NCI-H1048 (cell line): Measurements from ENCODE around the gene LAMA3.

Experiments used
- DNase-seq: peaks from one replicate; lab custom pipeline; 2025; lab: John Stamatoyannopoulos, UW

The LAMA3 gene

DNA sequence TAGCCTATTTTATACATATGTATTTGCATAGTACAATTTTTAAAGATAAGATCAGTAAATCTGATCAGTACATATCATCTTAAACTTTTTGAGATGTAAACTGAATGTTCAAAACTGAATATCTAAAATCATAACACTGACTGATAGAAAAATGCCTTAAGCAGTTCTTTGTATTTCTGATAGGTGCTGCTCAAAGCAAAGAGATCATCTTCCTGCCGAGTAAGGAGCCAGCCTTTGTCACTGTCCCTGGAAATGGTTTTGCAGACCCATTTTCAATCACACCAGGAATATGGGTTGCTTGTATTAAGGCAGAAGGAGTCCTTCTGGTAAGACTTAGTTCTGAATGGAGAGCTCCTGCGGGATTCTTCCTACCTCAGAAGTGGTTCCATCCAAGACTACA is 135.0 kb downstream of the LAMA3 start:
- no peak for DNase-seq

DNA sequence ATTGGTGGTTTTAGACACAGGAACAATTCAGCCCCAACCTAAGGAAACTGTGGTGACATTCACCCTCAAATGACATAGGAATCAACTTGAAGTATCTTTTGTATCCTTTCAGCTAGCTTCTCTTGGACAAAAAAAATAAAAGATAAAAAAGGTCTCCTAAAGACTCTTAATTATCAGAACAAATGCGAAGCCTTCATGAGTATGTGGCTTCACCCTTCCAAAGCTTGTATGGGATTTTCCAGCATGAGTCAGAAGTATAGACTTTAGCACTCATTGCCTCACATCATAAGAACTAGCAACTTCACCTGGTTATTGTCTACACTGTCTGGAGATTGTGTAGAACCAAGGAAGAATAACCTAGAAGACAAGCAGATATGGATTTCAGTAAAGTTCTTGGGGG is 135.4 kb downstream of the LAMA3 start:
- no peak for DNase-seq

DNA sequence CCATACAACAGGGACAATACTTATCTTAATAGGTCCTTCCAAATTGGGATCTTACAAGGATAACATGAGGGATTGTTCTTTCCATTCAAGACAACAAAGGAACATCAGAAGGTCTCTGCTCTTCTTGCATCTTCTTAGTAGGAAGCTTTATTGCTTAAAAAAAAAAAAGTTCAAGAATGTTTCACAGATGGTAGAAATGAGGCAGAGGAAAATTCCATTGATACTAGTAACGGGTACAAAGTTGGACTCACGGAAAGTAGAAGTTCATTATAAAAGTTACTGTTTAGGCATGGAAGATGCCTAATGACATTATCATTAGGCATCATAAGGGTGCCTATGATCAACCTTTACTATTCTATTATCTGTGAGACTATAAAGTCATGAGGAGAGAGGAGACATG is 136.2 kb downstream of the LAMA3 start:
- no peak for DNase-seq

DNA sequence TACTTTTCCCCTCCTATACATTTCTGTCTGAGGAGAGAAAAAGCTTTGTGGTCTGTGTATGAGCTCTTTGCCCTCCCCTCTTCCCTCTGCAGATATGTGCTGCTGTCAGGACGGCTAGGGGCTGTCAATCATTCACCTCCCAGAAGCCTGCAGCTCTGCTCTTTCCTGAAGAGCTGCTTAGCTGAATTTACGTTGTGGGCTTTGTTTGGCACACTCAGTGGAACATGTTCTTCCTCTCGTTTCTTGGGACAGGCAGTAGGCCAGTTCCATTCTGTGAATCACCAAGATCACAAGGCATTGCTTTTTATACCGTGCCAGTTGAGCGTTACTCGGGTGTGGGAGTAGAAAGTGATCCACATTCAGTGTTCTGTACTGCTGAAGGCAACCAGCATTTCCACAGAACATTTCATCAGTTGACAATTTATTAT is 136.7 kb downstream of the LAMA3 start:
- DNase-seq = no peak

DNA sequence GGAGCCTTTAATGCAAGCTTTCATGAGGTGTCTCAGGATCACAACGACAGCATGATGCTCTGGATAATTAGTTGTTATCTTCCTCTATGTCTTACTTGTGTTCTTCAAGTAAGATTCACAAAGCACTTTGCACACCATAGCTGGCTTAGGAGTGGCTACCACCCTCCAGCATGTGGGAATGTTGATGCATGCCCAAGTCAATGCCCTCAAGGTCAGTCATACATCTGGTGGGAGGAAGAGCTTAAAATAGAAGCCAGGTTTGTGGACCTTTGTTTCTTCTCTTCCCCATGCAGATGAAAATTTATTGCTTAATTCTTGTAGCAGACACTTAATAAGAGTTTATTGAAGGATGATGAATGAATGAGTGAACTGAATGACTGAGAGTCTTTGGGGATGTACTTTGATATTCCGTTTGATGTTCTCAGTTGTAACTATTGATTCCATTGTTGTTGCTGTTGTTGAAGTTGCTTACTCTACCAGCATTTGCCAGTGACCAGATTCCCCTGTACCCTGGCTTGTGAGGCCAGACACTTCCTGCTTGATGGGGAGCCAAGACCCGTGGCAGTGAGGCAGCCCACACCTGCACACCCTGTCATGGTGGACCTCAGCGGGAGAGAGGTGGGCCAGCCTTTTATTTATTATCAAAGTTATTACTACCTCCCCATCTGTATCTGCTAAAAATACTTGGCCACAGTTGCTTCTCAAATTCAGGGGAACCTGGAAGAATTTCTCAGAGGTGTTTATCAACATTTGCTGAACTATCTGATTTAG is 137.8 kb downstream of the LAMA3 start:
- no peak for DNase-seq

DNA sequence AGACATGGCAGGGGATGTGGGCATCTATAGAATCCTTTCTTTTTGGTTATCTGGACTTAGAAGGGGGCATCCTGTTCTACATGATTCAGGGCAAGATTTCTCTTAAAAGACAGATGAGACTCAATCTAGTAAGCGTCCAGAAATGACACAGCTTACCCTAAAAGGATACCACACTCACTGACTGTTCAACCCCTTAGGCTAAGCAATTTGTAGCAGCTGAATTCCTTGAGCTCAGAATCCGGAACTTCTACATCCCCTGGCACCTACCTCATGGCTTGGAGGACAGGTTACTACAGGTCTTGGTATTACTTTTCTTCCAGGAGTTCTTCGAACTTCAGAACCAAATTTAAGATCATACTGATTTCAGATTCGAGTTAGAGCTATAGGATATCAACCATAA is 138.4 kb downstream of the LAMA3 start:
- no peak for DNase-seq

DNA sequence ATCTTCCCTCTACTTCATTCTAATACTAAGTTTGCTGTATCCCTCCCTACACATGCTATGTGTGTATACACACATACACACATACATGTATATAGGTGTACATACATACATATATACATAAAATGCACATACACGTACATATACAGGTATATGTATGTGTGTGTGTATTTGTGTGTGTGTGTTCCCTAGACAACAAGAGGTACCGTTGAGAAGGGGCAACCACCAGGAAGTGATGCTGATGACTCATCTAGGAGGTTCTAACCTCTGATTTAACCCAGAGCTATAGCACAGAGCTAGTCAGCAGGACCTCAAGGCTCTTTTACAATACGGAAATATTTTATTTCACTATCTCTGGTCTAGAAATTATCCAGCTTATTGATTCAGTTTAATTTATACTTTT is 139.2 kb downstream of the LAMA3 start:
- no peak for DNase-seq

DNA sequence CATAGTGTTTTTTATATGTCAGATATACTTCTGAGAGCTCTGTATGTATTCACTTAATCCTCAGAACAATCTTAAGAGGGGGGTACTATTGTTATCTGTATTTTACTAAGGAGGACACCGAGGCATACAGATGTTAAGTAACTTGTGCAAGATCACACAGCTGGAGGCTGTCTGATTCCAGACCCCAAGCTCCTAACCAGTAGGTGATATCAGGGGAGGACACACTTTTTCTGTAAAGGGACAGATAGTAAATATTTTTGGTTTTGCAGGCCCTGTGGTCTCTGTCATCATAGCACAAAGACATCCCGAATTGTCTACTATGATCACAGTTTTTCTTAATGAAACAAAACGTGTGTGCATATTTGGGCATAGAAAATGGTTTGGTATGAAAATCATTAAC is 143.7 kb downstream of the LAMA3 start:
- DNase-seq = no peak

DNA sequence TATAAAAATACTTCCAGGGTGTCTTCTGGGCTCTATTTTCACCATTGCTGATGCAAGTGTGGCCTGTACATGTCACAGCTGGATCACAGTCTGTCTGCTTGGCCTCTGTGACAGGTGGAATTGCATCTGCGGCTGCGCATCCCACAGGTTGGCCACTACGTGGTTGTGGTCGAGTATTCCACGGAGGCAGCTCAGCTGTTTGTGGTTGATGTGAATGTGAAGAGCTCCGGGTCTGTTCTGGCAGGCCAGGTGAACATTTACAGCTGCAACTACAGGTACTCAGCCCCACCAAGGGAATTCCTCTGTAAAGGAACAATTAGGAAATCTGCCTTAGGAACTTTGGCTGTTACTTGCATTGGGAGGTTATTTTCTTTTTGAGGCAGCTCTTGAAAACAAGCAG is 144.5 kb downstream of the LAMA3 start:
- no peak for DNase-seq

DNA sequence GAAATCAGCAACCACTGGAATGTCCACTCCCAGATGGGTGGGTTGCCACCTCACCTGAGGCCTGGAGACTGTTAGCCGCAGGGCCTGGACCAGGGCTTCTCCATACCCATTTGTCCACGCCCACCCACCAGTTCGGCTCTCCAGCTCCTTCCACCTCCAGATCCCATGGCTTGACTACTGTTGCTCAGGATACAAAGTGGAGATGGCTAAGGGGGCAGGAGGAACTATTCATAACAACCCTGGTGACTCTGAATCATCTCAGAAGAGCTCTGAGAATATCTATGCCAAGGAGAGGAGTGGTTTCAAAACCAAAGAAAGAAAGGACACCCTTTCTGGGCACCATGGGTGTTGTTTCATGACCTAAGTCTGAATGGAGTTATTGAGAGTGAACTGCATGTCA is 145.8 kb downstream of the LAMA3 start:
- DNase-seq = no peak

DNA sequence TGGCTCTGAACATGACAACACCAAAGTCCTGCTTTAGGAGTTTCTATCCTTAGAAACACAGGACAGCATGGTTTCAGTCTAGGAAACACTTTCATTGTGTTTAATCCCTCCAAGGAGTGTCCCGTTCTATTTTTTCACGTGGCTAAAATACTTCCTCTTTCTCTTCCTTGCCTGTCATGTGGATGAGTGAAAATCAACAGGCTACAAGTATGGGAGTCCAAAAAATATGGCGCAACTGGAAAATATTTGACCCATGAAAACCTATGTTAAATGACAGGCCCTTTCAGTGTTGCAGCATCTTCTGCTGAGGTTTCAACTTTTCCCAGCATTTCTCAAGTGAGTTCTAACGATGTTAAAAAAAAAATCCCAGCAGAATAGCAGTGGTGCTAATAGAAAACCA is 146.3 kb downstream of the LAMA3 start:
- DNase-seq = no peak

DNA sequence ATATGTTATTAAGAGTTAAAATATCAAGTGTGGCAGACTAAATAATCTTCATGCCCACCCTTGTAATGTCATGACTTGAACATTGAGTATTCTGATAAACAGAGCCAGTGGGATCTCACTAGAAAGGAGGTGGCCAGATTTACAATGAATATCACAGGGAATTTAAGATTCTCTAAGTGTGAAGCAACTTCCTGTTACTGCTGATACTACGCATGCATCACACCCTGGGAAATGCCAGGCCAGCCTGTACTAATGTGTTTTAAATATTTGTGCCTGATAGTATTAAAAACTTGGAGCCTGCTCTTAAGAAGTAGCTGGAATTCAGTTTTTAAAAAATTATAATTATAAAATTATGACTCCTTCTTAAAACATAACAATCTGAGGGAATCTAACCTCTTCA is 148.3 kb downstream of the LAMA3 start:
- no peak for DNase-seq

DNA sequence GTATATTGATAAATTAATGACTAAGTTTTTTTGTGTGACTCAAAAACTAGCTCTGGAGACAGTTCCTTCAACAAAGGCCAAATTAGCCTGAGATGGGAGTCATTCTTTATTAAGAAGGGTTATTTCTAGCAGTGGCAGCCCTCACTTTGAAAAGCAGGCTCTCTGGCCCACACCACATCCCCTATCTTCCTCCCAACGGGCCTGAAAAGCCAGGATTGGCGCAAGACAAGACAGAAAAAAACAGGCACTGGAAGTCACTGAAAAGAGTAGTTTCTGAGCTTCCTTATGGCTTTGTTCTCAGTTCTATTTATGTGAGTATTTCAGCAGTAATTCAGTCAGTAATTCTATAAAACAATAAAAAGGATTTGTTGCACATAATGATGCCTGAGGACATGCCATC is 149.0 kb downstream of the LAMA3 start:
- DNase-seq = no peak

DNA sequence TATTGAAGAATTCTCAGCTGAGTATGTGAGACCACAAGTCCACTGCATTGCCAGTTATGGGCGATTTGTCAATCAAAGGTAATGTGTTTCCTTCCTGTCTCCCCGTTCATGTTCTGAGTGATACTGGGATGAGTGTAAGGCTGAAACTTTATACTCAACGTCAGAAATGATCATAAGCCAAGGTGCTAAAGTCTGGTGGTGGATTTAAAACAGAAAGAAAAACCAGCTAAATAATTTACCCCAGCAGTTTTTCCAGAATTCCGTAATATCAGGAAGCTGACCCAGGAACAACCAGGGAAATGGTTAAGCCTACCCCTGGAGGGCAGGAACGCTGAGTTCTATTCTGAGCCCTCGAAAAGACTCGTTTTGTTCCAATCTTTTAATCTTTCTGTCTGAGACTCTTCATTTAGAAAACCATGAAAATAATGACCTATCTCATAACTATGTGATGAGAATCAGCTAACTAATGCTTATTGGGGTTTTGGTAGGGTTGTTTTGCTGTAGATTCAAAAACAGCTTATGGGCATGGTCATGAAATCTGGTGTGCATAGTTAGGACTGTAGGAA is 149.6 kb downstream of the LAMA3 start:
- no peak for DNase-seq

DNA sequence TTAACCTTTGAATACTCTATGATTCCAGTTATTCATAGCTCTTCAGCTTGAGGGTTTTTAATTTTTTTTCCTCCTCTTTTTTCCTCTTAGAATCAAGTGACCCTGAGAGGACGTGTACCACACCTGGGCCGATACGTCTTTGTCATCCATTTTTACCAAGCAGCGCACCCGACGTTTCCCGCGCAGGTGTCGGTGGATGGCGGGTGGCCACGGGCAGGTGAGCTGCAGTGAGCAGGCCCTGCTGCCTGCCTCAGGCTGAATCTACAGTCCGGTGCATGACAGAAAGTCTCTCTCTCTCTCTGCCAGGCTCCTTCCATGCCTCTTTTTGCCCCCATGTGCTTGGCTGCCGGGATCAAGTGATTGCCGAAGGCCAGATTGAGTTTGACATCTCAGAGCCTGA is 153.1 kb downstream of the LAMA3 start:
- no peak for DNase-seq

DNA sequence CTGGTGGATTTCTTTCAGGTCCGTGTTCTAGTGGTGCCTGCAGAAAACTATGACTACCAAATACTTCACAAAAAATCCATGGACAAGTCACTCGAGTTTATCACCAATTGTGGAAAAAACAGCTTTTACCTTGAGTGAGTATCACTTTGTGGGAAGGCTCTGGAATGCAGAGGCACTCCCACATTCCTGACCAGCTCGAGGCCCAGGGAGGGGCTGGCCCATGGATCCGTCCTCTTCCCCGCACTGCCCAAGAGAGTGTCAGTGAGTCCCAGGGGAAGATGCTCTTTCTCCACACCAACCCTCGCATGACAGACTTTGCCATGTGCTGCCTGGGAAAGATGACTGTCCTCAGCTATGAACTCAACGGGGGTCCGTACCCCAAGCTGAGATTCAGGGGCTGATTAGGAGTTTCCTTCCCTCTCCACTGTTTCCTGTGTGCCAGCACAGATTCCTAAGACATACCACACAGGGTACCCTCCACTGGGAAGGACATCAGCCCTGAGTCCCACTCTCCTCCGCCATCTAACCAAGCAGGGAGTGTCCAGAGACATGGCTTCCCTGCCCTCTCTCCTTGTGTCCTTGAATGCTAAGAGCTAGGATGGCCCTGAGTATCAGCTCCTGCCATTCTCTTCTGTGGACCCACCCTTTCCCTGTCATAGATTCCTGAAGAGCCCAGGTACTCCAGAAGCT is 155.9 kb downstream of the LAMA3 start:
- DNase-seq = no peak

DNA sequence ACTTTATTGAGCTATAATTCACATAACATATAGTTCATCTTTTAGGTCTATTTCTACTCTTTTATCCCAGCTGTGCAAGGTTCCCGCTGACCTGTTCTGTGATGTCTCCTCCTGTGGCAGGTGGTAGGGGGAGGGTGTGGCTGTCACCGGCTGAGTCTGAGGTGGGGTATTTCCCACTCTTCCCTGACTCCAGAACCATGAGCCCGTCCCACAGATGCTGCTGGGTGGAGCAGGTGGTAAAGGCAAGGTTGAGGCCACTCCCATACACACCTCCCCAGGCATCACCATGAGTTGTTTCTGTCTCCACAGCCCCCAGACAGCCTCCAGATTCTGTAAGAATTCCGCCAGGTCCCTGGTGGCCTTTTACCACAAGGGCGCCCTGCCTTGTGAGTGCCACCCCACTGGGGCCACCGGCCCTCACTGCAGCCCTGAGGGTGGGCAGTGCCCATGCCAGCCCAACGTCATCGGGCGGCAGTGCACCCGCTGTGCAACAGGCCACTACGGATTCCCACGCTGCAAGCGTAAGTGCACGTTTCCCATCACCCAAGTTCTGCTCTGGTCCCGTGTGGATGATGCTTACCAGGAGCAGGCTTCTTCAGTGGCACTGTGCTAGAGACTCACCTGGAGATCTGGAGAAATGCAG is 156.9 kb downstream of the LAMA3 start:
- DNase-seq = no peak

DNA sequence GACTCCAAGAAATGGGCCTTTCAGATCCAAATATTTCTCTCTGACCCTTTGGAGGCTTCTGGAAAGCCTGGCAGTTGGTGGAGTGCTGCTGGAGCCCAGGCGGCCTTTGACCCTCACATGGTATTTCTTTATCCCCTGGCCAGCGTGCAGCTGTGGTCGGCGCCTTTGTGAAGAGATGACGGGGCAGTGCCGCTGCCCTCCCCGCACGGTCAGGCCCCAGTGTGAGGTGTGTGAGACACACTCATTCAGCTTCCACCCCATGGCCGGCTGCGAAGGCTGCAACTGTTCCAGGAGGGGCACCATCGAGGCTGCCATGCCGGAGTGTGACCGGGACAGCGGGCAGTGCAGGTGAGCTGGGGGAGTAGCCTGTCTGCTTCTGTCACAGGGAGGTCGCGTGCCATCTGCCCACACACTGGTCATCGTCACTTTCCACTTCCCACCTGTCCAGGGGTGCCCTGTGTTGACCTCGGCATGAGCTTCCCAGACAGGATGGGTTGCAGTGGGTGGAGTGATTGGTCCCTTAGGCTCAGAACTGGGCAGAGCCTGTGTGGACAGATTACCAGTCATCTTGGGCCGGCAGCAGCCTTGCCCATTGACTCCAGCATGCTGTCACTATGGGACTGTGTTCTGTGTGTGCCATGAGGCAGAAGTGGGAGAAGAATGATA is 158.2 kb downstream of the LAMA3 start:
- no peak for DNase-seq

DNA sequence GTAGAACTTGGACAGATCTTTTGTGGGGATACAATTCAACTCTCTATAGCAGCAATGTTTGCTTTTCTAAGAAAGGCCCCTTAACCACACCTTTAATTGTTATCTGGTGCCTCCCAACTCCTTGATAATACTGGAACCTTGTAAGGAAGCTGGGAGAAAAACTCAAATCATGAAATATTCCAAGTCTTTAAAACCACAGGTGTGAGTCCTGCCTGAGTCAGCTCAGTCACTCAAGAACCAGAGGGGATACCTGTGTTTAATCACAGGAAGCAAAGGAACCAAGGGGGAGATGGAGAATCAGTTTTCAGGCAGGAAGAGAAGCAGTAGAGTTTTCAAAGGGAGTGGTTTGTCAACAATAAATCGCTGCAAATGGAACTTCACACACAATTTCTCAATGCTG is 159.9 kb downstream of the LAMA3 start:
- no peak for DNase-seq

DNA sequence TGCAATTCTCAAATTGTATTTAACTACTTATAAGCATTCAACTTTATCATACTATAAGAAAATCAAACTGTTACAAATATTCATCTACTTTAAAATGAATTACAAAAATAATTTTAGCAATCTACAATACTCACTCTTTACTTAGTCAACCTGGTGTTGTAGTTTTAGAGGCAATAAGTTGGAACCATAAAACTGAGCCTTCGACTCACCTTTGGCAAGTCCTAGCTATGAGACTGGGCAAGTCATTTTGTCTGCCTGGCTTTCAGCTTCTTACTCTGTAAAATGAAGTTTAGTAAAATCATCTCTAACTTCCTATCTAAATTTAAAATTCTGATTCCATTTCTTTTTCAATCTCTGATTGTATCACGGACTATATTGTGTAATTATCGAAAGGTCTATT is 161.0 kb downstream of the LAMA3 start:
- no peak for DNase-seq

DNA sequence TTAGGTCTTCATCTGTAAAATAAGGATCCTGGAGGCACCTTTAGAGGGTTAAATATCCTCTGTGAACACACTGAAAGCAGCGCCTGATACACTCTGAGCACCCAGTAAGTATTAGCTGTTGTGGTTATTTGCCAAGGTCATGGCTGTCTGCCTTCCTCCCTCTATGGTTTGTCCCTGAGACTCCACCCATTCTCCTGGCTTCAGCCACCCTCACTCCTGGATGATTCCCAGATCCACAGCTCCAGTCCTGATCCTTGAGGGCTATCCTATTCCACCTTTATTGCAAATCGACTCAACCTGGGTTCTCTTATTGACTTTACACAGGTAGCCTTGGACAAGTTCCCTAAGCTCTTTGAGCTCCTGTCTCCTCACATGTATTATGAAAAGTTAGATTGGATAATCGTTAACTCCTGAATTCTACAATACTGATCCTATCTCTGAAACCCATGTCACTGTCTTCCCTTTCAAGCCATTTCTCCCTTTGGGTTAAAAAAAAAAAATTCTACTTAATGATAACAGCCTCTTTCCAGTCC is 162.3 kb downstream of the LAMA3 start:
- no peak for DNase-seq
